Occipital lobe (tissue), 2 donors: ENCODE data around the gene ERI3. TPM values are rescaled to one million over a fixed set of nuclear protein-coding genes. Genes with fewer than 3 reads are reported as not detected.

ENCODE experiments used
- DNase-seq: peaks from one replicate; lab custom pipeline; 2025; lab: John Stamatoyannopoulos, UW
- total RNA-seq: library from RNA; depleted of rRNA; stranded (reverse); fragments of >200 nt; gene quantifications from one replicate; pipeline ENCODE4 v1.2.3, GENCODE V29; 2014

The ERI3 gene
- total RNA-seq, 1 donor from 2014 or later: 99.2 TPM

- DNase-seq: no peak
These were observed 115.1 kb downstream of the ERI3 start for GRCh38 chr1:44239961-44240371.

DNA sequence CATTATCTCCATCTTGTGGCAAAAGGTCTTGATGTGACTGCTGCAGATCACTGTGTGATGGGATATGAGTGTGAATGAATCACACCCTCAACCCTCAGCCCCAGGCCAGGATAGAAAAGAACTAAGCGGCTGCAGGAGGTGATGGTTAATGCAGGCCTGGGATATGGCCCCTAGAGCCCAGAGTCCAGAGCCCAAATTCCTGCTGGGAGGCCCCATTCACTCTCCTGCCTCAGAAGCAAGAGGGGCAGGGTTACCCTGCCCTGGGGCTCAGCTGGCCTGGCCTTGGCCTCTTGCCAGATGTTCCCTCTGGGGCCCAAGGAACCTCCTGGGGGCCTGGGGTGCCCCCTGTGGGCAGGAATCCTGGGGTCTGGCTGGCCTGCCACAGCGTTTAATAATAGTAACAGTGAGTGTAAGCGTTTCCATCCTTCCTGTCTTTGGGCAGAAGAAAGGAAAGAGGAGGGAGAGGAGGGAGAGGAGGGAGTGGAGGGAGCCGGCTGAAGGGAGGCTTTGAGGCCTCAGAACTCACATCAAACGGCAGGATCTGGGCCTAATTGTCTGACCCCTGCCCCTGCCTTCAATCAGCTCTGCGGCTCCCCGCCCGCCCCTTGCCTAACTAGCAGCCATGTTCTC, 115.6 kb downstream of the ERI3 start:
- DNase-seq: no peak

- DNase-seq: no peak
These were observed 116.4 kb downstream of the ERI3 start for GRCh38 chr1:44238660-44239059.

DNA sequence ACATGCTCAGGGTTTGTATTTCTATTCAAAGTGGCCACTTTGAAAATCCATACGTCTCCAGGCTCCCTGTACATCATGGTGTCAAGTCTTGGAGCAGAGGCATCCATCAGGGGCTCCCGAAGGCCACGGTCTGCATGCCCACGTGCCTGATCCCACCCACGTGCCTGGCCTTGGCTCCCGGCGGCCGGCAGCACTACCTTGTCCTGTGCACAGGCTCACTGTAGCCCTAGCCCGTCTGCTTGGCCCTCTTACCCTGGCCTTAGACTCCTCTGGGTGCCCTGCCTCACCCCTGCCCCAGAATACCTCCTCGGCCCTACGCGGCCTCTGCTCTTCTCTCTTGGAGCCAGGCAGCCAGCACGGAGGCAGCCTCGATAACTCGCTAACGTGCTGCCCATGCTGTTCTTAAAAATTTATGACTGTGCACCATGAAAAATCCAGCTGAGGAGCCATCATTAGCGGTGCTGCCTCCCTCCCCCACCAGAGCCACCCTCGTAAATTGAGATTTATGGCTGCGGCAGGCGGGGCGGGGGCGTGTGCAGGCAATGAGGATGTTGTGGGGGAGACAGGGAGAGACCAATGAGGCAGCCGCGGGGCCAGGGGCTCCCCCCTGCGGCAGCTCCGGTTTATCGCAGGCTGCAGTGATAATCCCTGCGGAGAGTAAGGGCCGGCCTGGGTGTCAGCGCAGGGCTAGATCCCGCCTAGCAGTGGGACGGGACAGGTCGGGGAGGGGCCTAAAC, 117.2 kb downstream of the ERI3 start:
- no peak for DNase-seq

DNA sequence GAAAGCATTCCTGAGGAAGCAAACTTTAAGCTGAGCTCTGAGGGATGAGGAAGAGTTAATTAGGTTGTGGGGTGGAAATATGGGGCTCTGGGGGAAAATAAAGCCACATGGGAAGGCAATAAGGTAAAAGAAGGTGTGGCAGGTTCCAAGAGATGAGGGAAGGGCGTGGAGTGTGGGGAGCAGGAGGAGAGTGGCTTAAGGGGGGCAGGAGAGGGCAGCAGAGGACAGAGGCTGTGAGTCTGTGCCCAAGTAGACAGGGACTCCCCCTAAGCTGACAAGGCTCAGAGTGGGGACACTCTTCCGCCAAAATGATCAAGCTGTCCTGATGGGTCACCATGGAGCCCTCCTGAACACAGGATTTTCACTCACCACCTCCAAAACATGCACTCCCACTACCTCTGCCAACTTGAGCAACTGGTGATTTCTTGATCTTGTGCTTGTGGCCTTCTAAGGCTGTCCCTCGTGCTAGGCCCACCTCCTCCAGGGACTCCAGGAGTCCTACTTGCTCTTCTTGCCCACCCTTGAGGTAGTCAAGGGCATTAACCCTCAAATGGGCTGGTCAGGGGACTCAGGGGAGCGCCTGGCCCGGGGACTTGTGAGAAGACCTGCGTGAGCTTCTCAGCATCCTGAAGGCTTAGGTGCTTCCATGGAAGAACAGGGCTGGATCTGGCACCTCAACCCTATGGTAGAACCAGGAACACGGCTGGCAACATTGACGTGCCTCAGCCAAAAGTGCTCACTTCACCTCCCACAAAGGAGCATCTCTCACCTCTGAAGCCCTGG, 118.4 kb downstream of the ERI3 start:
- DNase-seq: no peak

- no peak for DNase-seq
These were observed 119.2 kb downstream of the ERI3 start for GRCh38 chr1:44235808-44236207.

DNA sequence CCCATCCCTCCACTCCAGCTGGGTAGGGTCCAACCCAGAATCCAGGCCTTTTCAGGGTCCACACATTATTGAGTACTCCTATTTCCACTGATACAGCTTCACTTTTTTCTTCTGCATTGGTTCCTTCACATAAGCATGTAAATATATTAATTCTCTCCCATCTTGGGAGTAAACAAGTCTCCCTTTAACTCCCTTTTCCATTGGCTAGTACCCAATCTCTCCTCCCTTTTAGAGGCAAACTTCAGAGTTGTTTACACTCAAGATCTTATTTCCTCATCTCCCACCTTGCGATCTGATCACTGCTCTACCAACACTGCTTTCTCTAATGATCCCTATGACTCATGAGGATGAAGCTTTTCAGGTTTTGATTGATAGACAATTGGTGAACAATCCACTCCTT, 121.5 kb downstream of the ERI3 start:
- DNase-seq: no peak

DNA sequence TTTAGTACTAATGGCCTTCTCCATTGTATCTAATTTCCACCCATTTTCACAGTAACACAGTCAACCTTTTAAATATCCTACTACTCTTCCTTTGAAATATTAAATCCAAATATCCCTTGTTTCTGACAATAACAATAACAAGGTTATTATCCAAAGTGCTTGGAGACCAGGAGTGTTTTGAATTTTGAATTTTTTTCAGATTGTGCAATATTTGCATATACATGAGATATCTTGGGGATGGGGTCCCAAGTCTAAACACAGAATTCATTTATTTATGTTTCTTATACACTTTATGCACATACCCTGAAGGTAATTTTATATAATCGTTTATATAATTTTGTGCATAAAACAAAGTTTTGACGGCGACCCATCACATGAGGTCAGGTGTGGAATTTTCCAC, 124.3 kb downstream of the ERI3 start:
- no peak for DNase-seq

DNA sequence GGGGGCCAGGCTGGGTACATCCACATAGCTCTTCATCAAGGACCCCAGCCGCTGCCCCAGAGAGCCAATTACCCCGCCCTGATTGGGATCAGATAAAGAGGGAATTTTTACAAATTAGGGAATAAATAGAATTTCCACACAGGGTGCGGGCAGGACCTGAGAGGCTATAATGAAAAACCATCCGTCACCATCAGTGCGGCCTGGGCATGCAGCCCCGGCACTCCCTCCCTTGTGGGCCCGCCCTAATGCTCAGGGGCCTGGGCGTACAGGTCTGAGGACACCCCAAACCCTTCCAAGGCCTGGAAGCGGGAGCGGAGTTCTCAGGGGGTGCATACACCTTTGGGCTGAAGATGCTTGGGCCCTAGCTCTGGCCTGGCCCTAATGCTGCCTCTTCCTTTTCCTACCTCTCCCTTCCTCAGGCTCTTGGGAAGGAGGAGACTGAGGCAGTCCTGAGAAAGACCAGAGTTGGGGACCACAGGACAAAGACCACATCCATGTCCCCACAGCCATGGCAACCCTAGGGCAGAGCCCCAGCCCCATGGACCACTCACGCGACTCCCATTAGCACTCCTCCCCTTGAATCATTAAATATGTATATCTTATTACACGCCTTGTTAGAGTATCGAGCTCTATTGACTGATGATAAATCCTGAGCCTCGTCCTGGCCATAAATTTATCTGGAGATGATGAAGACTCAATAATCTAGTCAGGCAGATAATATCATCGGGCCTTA, 125.5 kb downstream of the ERI3 start:
- DNase-seq: no peak

GRCh38 chr1:44228218-44228617, 126.8 kb downstream of the ERI3 start:
- DNase-seq: no peak

GRCh38 chr1:44227211-44227610, 127.8 kb downstream of the ERI3 start:
- DNase-seq: no peak

- DNase-seq: no peak
These were observed 129.3 kb downstream of the ERI3 start for GRCh38 chr1:44225761-44226160.

- no peak for DNase-seq
These were observed 131.9 kb downstream of the ERI3 start for GRCh38 chr1:44223187-44223610.

GRCh38 chr1:44222397-44223186, 132.5 kb downstream of the ERI3 start:
- no peak for DNase-seq

GRCh38 chr1:44221769-44222168, 133.3 kb downstream of the ERI3 start:
- DNase-seq: no peak

- DNase-seq: no peak
These were observed 134.3 kb downstream of the ERI3 start for GRCh38 chr1:44220755-44221154.

- no peak for DNase-seq
These were observed 134.9 kb downstream of the ERI3 start for GRCh38 chr1:44220001-44220751.

DNA sequence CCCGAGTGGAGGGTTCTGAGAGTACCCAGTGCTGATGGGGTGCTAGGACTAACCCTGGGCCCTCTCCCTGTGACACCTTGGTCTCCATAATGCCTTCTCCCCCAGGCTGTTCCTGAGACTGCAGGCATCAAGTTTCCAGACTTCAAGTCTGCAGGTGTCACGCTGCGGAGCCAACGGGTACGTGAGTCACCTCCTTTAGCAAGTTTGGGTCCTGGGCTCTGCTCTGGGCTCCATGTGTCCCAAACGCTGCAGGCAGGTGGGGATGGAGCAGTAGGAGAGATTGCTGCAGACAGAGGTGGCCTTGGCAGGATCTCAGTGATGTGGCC, 135.8 kb downstream of the ERI3 start:
- DNase-seq: no peak

DNA sequence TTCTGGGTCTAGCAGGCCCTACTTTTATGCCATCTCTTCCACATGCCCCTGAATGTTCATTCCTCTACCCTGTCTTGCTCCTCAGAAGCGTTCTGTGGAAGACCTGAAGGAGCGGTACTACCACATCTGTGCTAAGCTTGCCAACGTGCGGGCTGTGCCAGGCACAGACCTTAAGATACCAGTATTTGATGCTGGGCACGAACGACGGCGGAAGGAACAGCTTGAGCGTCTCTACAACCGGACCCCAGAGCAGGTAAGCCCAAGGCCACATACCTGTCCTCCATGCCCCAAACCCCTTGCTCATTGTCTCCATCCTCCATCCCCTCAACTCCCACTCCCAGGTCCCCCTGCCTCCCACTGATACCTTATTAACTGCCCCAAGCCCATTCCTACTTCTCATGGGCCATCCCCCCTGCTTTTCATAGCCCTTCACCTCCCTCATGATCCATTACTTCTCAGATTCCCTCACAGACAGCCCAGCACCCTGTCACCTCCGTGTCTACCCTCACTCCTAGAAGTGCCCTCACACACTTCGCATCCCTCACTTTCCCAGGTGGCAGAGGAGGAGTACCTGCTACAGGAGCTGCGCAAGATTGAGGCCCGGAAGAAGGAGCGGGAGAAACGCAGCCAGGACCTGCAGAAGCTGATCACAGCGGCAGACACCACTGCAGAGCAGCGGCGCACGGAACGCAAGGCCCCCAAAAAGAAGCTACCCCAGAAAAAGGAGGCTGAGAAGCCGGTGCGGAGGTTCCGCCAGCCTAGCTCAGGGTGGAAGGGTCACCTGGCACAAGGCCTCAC, 136.4 kb downstream of the ERI3 start:
- no peak for DNase-seq
